Epithelial cell of esophagus (primary cell): ENCODE measurements around the gene TTC9.

Experiments used
- DNase-seq: peaks from one replicate; pipeline ENCODE4 v3.0.0; 2010; ENCODE audit warnings: low read depth
- H3K4me3 ChIP-seq: 2 replicates; pipeline ENCODE4 v1.5.1; 2011; ENCODE audit warnings: mild to moderate bottlenecking, low read length, control low read depth
- TF ChIP-seq, protein P1 (sequence below): IDR thresholded peaks from 2 replicates; pipeline ENCODE4 v1.5.1; 2011; ENCODE audit warnings: low read depth, mild to moderate bottlenecking, low read length, control low read depth, inconsistent platforms; ENCODE audit not compliant: insufficient read depth; ENCODE audit errors: missing control alignments

TTC9 gene

DNA sequence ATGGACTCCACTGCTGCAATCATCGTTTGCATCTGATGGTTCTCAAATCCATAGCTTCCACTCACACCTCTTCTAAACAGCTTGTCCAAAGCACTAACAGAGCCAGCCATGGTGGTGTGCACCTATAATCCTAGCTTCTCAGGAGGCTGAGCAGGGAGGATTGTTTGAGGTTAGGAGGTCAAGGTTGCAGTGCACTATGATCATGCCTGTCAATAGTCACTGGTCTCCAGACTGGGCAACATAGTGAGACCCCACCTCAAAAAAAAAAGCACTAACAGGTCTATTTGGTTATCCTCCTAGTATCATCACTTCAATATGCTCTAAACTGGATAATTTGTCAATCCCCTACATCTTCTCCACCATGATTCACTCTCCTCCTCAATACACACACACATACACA lies 63.2 kb downstream of the TTC9 start:
- no peak for DNase-seq
- TF ChIP-seq, protein P1, sequence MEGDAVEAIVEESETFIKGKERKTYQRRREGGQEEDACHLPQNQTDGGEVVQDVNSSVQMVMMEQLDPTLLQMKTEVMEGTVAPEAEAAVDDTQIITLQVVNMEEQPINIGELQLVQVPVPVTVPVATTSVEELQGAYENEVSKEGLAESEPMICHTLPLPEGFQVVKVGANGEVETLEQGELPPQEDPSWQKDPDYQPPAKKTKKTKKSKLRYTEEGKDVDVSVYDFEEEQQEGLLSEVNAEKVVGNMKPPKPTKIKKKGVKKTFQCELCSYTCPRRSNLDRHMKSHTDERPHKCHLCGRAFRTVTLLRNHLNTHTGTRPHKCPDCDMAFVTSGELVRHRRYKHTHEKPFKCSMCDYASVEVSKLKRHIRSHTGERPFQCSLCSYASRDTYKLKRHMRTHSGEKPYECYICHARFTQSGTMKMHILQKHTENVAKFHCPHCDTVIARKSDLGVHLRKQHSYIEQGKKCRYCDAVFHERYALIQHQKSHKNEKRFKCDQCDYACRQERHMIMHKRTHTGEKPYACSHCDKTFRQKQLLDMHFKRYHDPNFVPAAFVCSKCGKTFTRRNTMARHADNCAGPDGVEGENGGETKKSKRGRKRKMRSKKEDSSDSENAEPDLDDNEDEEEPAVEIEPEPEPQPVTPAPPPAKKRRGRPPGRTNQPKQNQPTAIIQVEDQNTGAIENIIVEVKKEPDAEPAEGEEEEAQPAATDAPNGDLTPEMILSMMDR = no peak
- H3K4me3 ChIP-seq = no peak overlapping the region

DNA sequence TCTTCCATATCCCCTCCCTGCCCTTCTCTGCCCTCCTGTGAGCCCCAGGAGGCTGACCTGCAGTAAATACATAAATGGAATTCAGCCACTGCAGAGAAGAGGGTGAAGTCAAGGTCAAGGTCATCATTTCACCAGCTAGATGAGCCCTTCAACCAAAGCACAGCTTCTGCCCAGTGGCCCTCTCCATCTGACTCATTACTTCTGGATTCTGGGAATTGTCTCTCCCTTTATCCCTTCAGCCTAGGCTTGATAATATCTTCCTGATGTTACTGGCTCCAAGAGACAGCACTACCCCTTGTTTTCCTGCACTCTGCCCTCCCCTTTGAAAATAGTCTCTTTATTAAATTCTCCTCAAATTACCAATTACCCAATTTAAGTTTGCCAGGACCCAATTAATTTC lies 64.5 kb downstream of the TTC9 start:
- no peak for DNase-seq
- TF ChIP-seq, protein P1 = no peak
- no peak overlapping the region for H3K4me3 ChIP-seq

DNA sequence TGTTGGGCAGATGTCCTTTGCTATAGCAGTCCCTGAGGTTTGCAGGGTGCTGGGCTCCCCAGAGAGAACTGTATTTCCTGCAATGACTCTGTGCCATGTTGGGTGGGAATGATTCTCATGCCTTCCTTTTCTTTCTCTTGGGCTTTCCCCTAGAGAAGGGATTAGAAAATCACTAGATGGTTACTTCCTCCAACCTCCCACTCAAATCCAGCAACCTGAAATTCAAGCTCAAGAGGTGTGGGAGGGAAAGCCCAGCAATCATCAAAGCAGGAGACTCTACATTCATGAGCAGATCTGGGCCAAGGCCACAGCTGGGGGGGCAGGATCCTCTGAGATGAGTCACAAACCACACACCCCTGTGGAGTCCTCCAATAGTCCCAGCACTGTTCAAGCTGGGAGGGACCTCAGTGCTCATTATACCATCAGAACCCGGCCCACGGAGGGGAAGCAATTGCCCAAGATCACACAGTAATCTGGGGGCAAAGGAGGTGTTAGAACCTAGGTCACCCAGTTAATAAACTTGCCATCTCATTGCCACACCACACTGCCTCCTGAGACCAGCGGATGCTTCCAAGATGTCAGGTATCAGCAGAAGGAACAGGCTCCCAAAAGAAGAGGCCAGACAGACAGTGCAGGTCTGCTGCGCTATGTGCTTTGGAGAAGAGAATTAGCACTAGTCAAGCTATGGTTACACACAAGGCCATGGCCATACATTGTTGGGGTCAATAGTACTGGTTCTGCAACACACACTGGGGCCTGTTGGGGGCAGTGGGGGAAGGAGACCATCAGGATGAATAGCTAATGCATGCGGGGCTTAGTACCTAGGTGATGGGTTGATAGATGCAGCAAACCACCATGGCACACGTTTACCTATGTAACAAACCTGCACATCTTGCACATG lies 65.7 kb downstream of the TTC9 start:
- TF ChIP-seq, protein P1 = no peak
- H3K4me3 ChIP-seq = no peak overlapping the region
- peak; percentile 96 for DNase-seq

DNA sequence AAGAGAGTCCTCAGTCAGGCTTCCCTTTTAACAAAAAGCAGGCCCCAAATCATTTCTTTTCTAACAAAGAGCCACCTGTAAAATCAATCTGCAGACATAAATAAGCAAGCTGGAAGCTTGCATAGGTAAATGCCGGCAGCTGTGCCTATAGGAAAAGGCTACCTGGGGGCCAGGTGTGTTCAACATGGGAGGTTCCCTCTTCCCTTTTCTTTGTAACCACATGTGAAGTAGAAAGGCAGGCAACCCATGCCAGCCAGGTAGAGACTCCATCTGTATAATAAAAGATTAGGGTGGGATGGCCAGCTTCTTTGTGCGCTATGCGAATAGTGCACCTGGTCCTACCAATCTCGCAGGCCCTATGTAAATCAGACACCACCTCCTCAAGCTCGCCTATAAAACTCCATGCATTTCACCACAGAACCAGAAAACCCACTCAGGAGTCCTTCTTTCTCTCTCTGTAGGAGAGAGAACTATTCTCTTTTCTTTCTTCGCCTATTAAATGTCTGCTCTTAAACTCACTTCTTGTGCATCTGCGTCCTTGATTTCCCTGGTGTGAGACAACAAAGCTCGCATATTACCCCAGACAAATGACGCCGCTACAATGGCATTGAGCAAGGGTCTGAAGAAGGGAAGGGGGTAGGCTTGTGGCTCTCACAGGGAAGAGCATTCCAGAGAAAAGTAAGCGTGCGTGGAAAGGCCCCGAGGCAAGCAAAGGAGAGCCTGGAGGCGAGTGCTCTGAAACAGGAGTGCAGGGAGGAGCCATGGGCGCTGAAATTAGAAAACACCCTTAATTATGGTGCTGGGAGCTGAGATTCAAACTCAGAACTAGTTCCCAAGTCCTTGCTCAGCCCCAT lies 67.2 kb downstream of the TTC9 start:
- DNase-seq = no peak
- TF ChIP-seq, protein P1 = no peak
- no peak overlapping the region for H3K4me3 ChIP-seq

DNA sequence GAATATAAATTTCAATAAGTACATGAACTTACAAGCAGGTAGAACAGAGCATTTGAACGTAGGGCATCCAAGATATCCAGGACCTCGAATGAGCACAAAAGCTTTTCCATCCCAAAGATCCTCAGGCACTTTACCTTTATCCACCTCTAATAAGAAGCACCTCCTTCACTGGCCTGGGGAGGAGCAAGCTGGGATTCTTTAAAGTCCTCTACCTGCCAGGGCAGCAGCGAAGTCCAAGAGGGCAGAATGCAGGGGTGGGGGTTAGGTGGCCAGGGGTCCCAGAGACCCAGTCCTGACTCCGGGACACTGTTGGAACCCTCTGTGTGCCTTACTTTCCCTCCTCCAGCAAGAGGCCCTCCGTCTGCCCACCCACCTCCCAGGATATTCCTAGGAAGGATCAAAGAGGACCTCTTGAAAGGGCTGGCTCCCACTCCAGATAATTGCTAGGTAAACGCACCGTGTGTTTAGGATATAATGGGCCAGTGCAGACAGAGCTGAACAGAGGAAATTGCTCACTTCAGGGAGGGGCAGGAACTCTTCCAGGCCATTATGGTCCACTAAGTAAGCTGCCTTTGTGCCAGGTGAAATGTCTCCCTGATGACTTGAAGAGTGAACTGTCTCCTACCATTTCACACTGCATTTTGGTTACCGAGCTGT lies 68.1 kb downstream of the TTC9 start:
- peak; percentile 77 for DNase-seq
- no peak overlapping the region for H3K4me3 ChIP-seq
- TF ChIP-seq, protein P1 = no peak

DNA sequence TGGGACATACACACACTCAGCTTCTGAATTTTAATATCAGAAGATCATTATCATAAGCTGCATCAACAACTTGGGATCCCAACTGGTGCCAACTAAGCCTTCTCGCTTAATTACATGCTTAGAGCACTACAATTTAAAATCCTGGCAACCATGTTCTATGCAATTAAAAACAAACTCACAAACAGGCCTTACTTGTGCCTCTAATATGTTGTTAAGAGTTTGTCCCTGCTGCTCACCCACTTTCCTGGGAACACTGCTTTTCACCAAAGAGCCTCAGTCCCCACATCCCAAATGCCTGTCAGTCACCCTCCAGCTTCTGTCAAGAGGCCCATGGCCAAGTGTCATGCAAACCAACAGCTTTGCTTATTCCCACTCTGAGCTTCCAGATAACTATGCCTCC lies 69.7 kb downstream of the TTC9 start:
- TF ChIP-seq, protein P1 = no peak
- no peak for DNase-seq
- no peak overlapping the region for H3K4me3 ChIP-seq
